GM19351 (cell line): ENCODE measurements around the gene TDRD9.
"Not testable (repeated sequence)": the region's sequence is repeated elsewhere in the genome, so short reads cannot be mapped to it uniquely, and the experiment has no call there.

Experiments used
- ATAC-seq: cut with Tn5 transposase; IDR thresholded peaks from one replicate; pipeline ENCODE4 v1.9.1; 2021; ENCODE audit warnings: mild to moderate bottlenecking, moderate library complexity; ENCODE audit not compliant: unreplicated experiment

TDRD9 gene

GRCh38 chr14:103928011-103928890, at the start of gene TDRD9:
TDRD9 (plus strand) TSS chr14:103928456; CDS start chr14:103928510, 54 bp downstream.
- no peak for ATAC-seq

- ATAC-seq: no peak
These were observed 49.1 kb upstream of the TDRD9 start for GRCh38 chr14:103879118-103879569.

- no peak for ATAC-seq
These were observed 48.5 kb upstream of the TDRD9 start for GRCh38 chr14:103879570-103880347.

GRCh38 chr14:103880348-103881267, 47.6 kb upstream of the TDRD9 start:
- no peak for ATAC-seq

- no peak for ATAC-seq
These were observed 46.7 kb upstream of the TDRD9 start for GRCh38 chr14:103881268-103882201.

- no peak for ATAC-seq
These were observed 45.6 kb upstream of the TDRD9 start for GRCh38 chr14:103882503-103883262.

- ATAC-seq: no peak
These were observed 45.1 kb upstream of the TDRD9 start for GRCh38 chr14:103883263-103883523.

GRCh38 chr14:103884854-103885253, 43.4 kb upstream of the TDRD9 start:
- no peak for ATAC-seq

GRCh38 chr14:103885509-103885932, 42.7 kb upstream of the TDRD9 start:
- no peak for ATAC-seq

GRCh38 chr14:103886304-103887169, 41.7 kb upstream of the TDRD9 start:
- no peak for ATAC-seq

- no peak for ATAC-seq
These were observed 41.1 kb upstream of the TDRD9 start for GRCh38 chr14:103887170-103887501.

GRCh38 chr14:103887557-103888115, 40.6 kb upstream of the TDRD9 start:
- ATAC-seq: no peak

GRCh38 chr14:103889002-103889312, 39.3 kb upstream of the TDRD9 start:
- not testable (repeated sequence) for ATAC-seq

- ATAC-seq: no peak
These were observed 38.8 kb upstream of the TDRD9 start for GRCh38 chr14:103889313-103890051.

- ATAC-seq: no peak
These were observed 38.2 kb upstream of the TDRD9 start for GRCh38 chr14:103890052-103890371.

- no peak for ATAC-seq
These were observed 37.2 kb upstream of the TDRD9 start for GRCh38 chr14:103890821-103891666.
